GM19468 (cell line): ENCODE data around the gene QRFP.

ENCODE experiments used
- ATAC-seq: cut with Tn5 transposase; IDR thresholded peaks from one replicate; pipeline ENCODE4 v1.9.1; 2021; ENCODE audit warnings: mild to moderate bottlenecking, moderate library complexity, moderate number of reproducible peaks; ENCODE audit not compliant: unreplicated experiment; ENCODE audit errors: extremely low read depth

QRFP gene

GRCh38 chr9:130905902-130906734, 9.5 kb upstream of the QRFP start:
- ATAC-seq = no peak

- no peak for ATAC-seq
Measured at GRCh38 chr9:130905125-130905901, 8.7 kb upstream of the QRFP start.

GRCh38 chr9:130904070-130905044, 7.7 kb upstream of the QRFP start:
- no peak for ATAC-seq

GRCh38 chr9:130903194-130904069, 6.8 kb upstream of the QRFP start:
- ATAC-seq = no peak

- ATAC-seq = no peak
Measured at GRCh38 chr9:130902204-130903185, 5.9 kb upstream of the QRFP start.

GRCh38 chr9:130901498-130902203, 5.0 kb upstream of the QRFP start:
- ATAC-seq = no peak

GRCh38 chr9:130900701-130901497, 4.3 kb upstream of the QRFP start:
- no peak for ATAC-seq

GRCh38 chr9:130899051-130899748, 2.6 kb upstream of the QRFP start:
- no peak for ATAC-seq

GRCh38 chr9:130898552-130898852, 1.9 kb upstream of the QRFP start:
- no peak for ATAC-seq

GRCh38 chr9:130897848-130898551, 1.4 kb upstream of the QRFP start:
- no peak for ATAC-seq

GRCh38 chr9:130897105-130897751, 616 bp upstream of the QRFP start:
- ATAC-seq = no peak

GRCh38 chr9:130895481-130896232, 955 bp downstream of the QRFP start:
- no peak for ATAC-seq

GRCh38 chr9:130895038-130895437, 1.6 kb downstream of the QRFP start:
- no peak for ATAC-seq

- no peak for ATAC-seq
Measured at GRCh38 chr9:130894546-130894945, 2.1 kb downstream of the QRFP start.
